Thoracic aorta (tissue), 2 donors: ENCODE measurements around the gene E4F1. TPM values are rescaled to one million over a fixed set of nuclear protein-coding genes. Genes with fewer than 3 reads are reported as not detected.

Experiments used
- ATAC-seq: fragments of 150-250 bp; one replicate; pipeline ENCODE4 v1.8.0; 2017; ENCODE audit warnings: low read depth; ENCODE audit not compliant: insufficient number of reproducible peaks, low FRiP score
- DNase-seq: peaks from one replicate; pipeline ENCODE4 v3.0.0-alpha.2; 2020; ENCODE audit warnings: low spot score
- H3K27ac ChIP-seq, 2 donors: fragments of 200-600 bp; sonication (generic); 1 replicate in 1 of 2; 2 replicates in 1 of 2; pipeline ENCODE4 v1.5.1; 2016; ENCODE audit warnings: mild to moderate bottlenecking in 2 of 2, moderate library complexity in 2 of 2
- H3K27me3 ChIP-seq: fragments of 200-600 bp; sonication (generic); replicated peaks from 2 replicates; pipeline ENCODE4 v1.6.0; 2016; ENCODE audit warnings: mild to moderate bottlenecking; ENCODE audit not compliant: insufficient read depth
- H3K36me3 ChIP-seq: fragments of 200-600 bp; sonication (generic); one replicate; pipeline ENCODE4 v1.5.1; 2016
- H3K4me1 ChIP-seq, 2 donors: fragments of 200-600 bp; sonication (generic); 1 replicate in 1 of 2; 2 replicates in 1 of 2; pipeline versions ENCODE4 v1.5.1 to v1.6.0; 2016; ENCODE audit warnings: low read depth in 2 of 2, mild to moderate bottlenecking in 1 of 2; ENCODE audit not compliant: control insufficient read depth in 1 of 2
- H3K4me3 ChIP-seq: fragments of 200-600 bp; sonication (generic); 2 replicates; pipeline ENCODE4 v1.5.1; 2016; ENCODE audit warnings: mild to moderate bottlenecking
- H3K9me3 ChIP-seq: fragments of 200-600 bp; sonication (generic); 2 replicates; pipeline ENCODE4 v1.5.1; 2016
- CTCF ChIP-seq: fragments of 200-600 bp; sonication (generic); IDR thresholded peaks from one replicate; pipeline ENCODE4 v1.5.1; 2019; ENCODE audit warnings: antibody characterized with exemption
- total RNA-seq, 2 donors: library from RNA; depleted of rRNA; stranded (reverse); fragments of >200 nt; gene quantifications; one replicate each; pipeline versions ENCODE4 v1.1.0 to v1.2.3, GENCODE V29; 2016

The E4F1 gene
- total RNA-seq, 2 donors from 2014 or later = 44.0 to 50.2 TPM

- H3K36me3 ChIP-seq = peaks cover 16% of the 10 kb centered on the region
- no peaks in the 10 kb centered on the region for H3K4me1 ChIP-seq
- no peaks in the 10 kb centered on the region for H3K9me3 ChIP-seq
- no peak for TF ChIP-seq CTCF
- ATAC-seq = no peak
- no peak for DNase-seq
- H3K27me3 ChIP-seq = no peaks in the 10 kb centered on the region
- no peak overlapping the region for H3K4me3 ChIP-seq
- H3K27ac ChIP-seq = no peak overlapping the region
These were observed 55.8 kb downstream of the E4F1 start for GRCh38 chr16:2278956-2279800.

- Histone ChIP-seq H3K4me3 (no peak overlapping the region), H3K9me3 (no peaks in the 10 kb centered on the region), H3K36me3 (peaks cover 16% of the 10 kb centered on the region), H3K27me3 (no peaks in the 10 kb centered on the region), H3K4me1 (no peaks in the 10 kb centered on the region), H3K27ac (no peak overlapping the region)
- ATAC-seq (no peak), DNase-seq (no peak)
- TF ChIP-seq CTCF = no peak
These were observed 57.1 kb downstream of the E4F1 start for GRCh38 chr16:2280461-2280860.

GRCh38 chr16:2280981-2281542 lies 57.7 kb downstream of the E4F1 start:
- H3K9me3 ChIP-seq = no peaks in the 10 kb centered on the region
- H3K4me3 ChIP-seq = no peak overlapping the region
- H3K27me3 ChIP-seq = no peaks in the 10 kb centered on the region
- no peaks in the 10 kb centered on the region for H3K4me1 ChIP-seq
- no peak for ATAC-seq
- H3K36me3 ChIP-seq = peaks cover 16% of the 10 kb centered on the region
- H3K27ac ChIP-seq = no peak overlapping the region
- no peak for DNase-seq
- no peak for TF ChIP-seq CTCF

GRCh38 chr16:2282262-2282661 lies 58.9 kb downstream of the E4F1 start:
- TF ChIP-seq CTCF = no peak
- ATAC-seq = no peak
- H3K36me3 ChIP-seq = peaks cover 19% of the 10 kb centered on the region
- H3K27me3 ChIP-seq = no peaks in the 10 kb centered on the region
- no peaks in the 10 kb centered on the region for H3K4me1 ChIP-seq
- no peaks in the 10 kb centered on the region for H3K9me3 ChIP-seq
- no peak overlapping the region for H3K4me3 ChIP-seq
- H3K27ac ChIP-seq = no peak overlapping the region
- DNase-seq = no peak

- Histone ChIP-seq H3K4me1 (no peaks in the 10 kb centered on the region), H3K27ac (no peak overlapping the region), H3K9me3 (no peaks in the 10 kb centered on the region), H3K27me3 (no peaks in the 10 kb centered on the region), H3K4me3 (no peak overlapping the region), H3K36me3 (peaks cover 16% of the 10 kb centered on the region)
- TF ChIP-seq CTCF = no peak
- DNase-seq = no peak
- no peak for ATAC-seq
These were observed 59.6 kb downstream of the E4F1 start for GRCh38 chr16:2282866-2283555.
